Left cardiac atrium (tissue), 4 donors: ENCODE data around the gene DIS3L2. TPM values are rescaled to one million over a fixed set of nuclear protein-coding genes. Genes with fewer than 3 reads are reported as not detected.

Experiments used
- ATAC-seq, 2 donors: fragments of 200-7000 bp; cut with Tn5 transposase; one replicate each; pipeline ENCODE4 v1.9.1; 2020; ENCODE audit warnings: mild to moderate bottlenecking in 2 of 2, moderate library complexity in 2 of 2
- DNase-seq: peaks from one replicate; pipeline ENCODE4 v3.0.0-alpha.2; 2020
- intact Hi-C, 2 donors: fragments of 100-400 bp; cut with DNase I; formaldehyde crosslinking; loops; one replicate each; pipeline versions ENCODE4 v1.14.1 to v1.15.1; 2022 to 2023
- total RNA-seq, 2 donors: library from RNA; stranded (reverse); fragmentation: NEBNext Ultra II Directional; extraction: Animal tissue kit (Norgen Biotek cat#: 25700); gene quantifications; one replicate each; pipeline ENCODE4 v1.2.1, GENCODE V29; 2021
- donor health status: DM: no; HTN: yes; CAD: no.
- donor health status: DM: no; HTN: yes; CAD: no; lungs with severe emphysema.
- donor health status: DM: yes; HTN: yes; CAD: no.
- donor health status: Dilated cardiomyopathy.

The DIS3L2 gene
- total RNA-seq, 2 donors from 2014 or later = 17.6 to 18.6 TPM

- intact Hi-C loops = no loop called here
- DNase-seq = no peak
- no peak for ATAC-seq
Measured at GRCh38 chr2:232232915-232233314, 271.4 kb downstream of the DIS3L2 start.

DNA sequence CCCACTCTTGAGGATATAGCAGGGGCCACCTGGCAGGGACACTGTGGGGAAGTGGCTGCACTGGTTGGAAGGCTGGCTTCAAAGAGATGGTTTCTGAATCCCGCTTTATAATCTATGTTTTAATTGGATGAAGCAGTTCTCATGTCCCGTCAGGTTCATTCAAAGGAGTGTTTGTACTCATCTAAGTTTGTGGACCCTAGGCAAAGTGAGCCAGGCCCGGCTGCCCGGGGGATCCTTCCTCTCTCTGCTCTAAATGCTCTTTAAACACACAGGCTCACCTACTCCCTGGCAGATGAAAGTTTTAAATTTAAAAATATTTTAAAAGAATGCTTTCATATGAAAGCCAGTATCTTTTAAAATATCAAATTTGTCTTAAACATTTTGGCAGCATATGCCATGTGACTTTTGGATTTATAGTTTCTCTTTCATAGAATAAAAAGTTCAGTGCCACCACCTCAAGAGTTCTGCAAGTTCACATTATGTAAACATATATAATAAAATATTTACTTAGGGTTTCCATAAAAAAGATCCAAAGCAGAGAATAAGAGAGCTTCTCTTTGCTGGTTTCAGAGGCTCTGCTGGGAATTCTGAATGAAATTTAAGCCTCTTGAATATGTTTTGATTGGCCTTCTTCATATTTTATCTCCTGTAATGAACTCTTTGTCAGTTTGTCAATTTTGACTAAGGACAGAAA lies 273.6 kb downstream of the DIS3L2 start:
- intact Hi-C loops = no loop called here
- no peak for DNase-seq
- no peak for ATAC-seq

GRCh38 chr2:232235716-232236115 lies 274.2 kb downstream of the DIS3L2 start:
- DNase-seq (no peak), ATAC-seq (peak in 1 of 2 donors; percentile 53)
- intact Hi-C loops = no loop called here

GRCh38 chr2:232236200-232236599 lies 274.7 kb downstream of the DIS3L2 start:
- intact Hi-C loops = no loop called here
- no peak for ATAC-seq
- no peak for DNase-seq

- ATAC-seq (no peak), DNase-seq (no peak)
- intact Hi-C loops = no loop called here
Measured at GRCh38 chr2:232237464-232237863, 276.0 kb downstream of the DIS3L2 start.

- DNase-seq = no peak
- intact Hi-C loops = no loop called here
- ATAC-seq = no peak
Measured at GRCh38 chr2:232238108-232238507, 276.6 kb downstream of the DIS3L2 start.

DNA sequence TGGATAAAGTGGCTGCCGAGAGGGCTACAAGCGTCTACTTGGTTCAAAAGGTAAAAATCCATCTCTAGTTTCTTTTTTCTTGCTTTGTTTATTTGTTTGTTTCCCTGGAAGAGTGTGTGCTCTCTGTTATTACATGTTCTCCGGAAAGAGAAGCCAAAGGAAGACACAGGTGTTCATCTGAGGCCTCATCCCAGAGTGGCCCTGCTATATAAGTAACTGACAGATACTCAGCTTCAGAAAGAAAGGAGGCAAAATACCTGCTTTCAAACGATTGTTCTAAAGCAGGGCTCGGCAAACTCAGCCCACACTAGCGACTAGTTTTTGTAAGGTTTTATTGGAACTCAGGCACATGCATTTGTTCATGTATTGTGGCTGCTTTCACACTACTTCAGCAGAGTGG lies 277.1 kb downstream of the DIS3L2 start:
- intact Hi-C loops = no loop called here
- no peak for ATAC-seq
- no peak for DNase-seq

- ATAC-seq (no peak), DNase-seq (no peak)
- intact Hi-C loops = no loop called here
Measured at GRCh38 chr2:232239951-232240681, 278.6 kb downstream of the DIS3L2 start.

DNA sequence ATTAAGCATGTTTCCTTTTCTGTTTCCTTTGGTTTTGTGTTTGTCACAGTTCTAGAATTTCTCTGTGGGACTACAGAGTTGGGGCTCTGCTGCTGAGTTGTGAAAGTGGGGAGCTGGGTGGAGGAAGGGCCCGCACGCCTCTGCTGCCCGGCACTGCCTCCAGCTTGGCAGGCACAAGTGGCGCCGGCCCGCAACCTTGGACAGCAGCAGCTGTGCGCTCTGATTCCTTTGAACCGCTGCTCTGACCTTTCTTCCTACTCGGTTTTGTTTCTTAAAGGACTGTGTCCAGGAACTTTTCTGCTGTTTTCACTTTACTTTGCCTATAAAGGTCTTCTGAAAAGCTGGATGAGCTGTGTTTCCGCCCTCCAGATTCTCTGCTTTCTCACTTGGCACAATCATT lies 279.4 kb downstream of the DIS3L2 start:
- ATAC-seq (no peak), DNase-seq (peak; percentile 29)
- intact Hi-C loops = no loop called here

- DNase-seq (no peak), ATAC-seq (no peak)
- intact Hi-C loops = no loop called here
Measured at GRCh38 chr2:232242316-232242715, 280.8 kb downstream of the DIS3L2 start.

DNA sequence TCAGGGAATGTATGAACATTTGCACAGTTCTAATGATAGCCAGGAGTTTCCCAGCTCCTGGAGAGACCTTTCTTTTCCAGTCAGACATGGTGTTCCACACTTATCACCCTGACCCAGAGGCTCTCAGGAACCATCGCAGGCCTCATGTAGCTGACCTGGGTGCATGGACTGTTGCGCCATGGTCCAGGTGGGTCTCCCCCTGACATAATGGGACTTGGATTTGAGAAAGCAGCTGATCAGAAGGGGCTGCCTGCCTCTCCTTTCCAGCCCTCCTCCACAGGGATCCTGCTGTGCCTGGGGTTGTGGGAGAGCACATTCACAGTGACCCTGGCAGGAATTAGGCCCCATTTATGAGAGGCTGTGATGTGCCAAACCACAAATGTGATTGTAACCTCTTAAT lies 283.6 kb downstream of the DIS3L2 start:
- ATAC-seq (no peak), DNase-seq (no peak)
- intact Hi-C loops = no loop called here

- DNase-seq (no peak), ATAC-seq (no peak)
- intact Hi-C loops = no loop called here
Measured at GRCh38 chr2:232246245-232246644, 284.7 kb downstream of the DIS3L2 start.

DNA sequence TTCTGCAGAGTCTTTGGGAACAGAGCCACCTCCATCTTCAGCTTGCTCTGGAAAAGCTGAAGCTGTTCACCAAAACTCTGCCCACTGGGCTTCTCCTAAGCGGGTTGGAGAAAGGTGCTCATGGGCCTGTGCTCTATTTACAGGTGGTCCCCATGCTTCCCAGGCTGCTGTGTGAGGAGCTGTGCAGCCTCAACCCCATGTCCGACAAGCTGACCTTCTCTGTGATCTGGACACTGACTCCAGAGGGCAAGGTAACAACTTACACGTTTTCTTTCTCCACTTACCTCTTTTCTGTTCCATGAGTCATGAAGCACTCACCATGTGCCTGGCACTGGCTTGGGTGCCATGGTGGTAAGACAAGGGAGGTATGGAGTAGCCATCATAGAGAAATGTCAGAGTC lies 287.6 kb downstream of the DIS3L2 start:
- DNase-seq = no peak
- no peak for ATAC-seq
- intact Hi-C loops = no loop called here

DNA sequence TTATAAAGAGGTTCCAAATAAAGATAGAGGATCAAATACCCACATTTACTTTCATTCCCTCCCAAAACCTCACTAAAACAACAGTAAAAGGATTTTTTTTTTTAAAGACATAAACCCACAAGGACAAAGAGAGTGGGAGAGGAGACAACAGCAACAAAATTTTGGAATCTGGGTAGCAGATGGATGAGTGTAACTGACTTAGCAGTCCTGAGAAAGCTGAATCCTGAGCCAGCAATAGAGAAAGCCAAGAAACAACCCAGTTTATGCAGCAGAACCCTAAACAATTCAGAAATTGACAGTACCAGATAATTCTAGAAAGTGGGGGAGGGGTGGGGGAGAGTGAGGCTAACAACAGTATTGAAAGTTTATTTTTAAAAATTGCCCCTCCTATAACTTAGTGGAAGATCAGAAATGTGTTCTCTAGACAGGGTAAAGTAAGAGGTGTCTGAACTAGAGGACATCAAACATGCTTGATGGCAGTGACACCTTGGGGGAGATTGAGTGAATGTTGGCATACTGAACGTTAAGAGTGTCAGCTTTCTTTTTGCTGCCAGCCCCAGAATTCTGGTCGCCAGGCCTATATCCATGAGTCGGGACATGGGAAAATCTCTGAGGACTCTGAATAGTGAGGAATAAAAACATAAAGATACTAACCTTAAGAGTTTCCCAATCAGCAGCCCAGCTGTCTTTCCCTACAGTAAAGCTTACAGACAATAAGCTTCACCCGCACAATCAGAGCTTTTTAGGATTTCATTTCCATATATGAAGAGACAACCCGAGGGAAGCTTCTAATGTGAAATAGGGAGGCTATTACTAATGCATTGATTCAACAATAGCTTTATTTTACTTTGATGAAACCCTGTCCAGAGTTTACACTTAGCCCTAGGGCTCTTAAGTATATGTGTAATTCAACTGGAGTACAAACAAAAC lies 289.0 kb downstream of the DIS3L2 start:
- no peak for DNase-seq
- ATAC-seq = no peak
- intact Hi-C loops = no loop called here

GRCh38 chr2:232255033-232255432 lies 293.5 kb downstream of the DIS3L2 start:
- intact Hi-C loops = no loop called here
- no peak for DNase-seq
- no peak for ATAC-seq

- ATAC-seq (peak; percentile 76 to 80), DNase-seq (no peak)
- intact Hi-C loops = no loop called here
Measured at GRCh38 chr2:232260075-232260474, 298.6 kb downstream of the DIS3L2 start.

- intact Hi-C loops = no loop called here
- DNase-seq (no peak), ATAC-seq (no peak)
Measured at GRCh38 chr2:232261776-232262175, 300.3 kb downstream of the DIS3L2 start.

- DNase-seq (no peak), ATAC-seq (no peak)
- intact Hi-C loops = no loop called here
Measured at GRCh38 chr2:232263295-232263694, 301.8 kb downstream of the DIS3L2 start.

- ATAC-seq (no peak), DNase-seq (no peak)
- intact Hi-C loops = no loop called here
Measured at GRCh38 chr2:232264081-232264480, 302.6 kb downstream of the DIS3L2 start.

DNA sequence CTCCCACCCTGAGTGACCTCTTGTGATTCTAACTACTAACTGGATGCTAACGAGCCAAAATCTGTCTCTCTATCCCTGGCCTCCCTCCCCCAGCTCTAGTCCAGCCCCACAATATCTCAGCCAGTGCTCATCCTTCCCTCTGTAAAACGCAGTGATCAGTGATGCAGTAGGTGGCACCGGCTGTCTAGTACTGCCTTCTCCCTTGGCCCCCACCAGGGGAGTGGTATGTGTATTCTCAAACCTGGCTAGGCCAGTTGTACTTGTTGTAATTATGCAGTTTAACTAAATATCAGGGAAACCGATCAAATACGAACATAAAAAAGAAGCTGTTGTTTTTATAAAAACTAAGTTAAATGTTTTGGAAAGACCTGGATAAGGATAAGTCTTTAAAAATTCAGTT lies 303.8 kb downstream of the DIS3L2 start:
- ATAC-seq (no peak), DNase-seq (no peak)
- intact Hi-C loops = no loop called here
